Prostate gland (tissue), 2 donors: ENCODE results near the gene ARFRP1.

Experiments
- CTCF ChIP-seq, 4 experiments: fragments of 200-600 bp in 2 of 4; fragments of 450-650 bp in 2 of 4; sonication (generic) in 2 of 4; IDR thresholded peaks; 1 replicate in 3 of 4; 2 replicates in 1 of 4; pipeline ENCODE4 v1.5.1; 2016 to 2019; ENCODE audit warnings: antibody characterized with exemption in 4 of 4, mild to moderate bottlenecking in 2 of 4, moderate library complexity in 2 of 4
- POLR2AphosphoS5 ChIP-seq: sonication (generic); formaldehyde crosslinking; IDR thresholded peaks from one replicate; pipeline ENCODE4 v1.6.1; 2017; ENCODE audit warnings: antibody characterized with exemption

DNA sequence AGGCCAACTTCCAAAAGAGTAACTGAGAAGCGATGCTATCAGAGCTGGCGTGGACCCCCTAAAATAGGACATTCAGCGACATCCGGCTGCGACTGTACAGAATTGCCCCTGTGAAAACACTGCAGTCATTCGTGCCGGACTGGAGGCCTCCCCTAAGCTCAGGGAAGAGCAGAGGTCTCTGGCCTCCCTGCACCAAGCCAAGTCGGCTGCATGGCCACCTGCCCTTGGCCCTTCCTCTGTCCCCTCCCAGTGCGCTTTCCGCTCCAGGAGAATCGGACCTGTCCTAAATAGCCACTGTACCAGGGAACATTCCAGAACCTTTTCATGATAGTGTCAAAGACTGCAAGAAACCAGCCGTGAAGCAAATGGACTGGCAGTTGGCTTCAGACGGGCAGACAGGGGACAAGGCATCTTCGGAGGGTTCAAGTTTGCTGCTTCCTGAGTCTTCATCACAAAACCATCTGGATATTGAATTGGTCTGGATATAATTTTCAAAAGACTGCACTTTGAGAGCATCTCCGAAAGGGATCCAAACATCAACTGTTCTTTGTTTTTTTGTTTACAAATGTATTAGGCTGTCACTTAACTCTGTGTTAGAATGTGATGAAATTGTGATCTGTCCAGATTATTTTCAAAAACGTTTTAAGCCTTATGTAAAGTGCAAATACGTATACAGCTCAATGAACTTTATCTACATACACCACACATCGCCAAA lies 48.3 kb upstream of the ARFRP1 start:
- TF ChIP-seq POLR2AphosphoS5 (no peak), CTCF (IDR thresholded peaks at IDR 0.05) (no peak)
